IMR-90 (cell line): Measurements from ENCODE around the gene MTRF1L. TPM values are rescaled to one million over a fixed set of nuclear protein-coding genes. Genes with fewer than 3 reads are reported as not detected.

Source experiments
- ATAC-seq: fragments of 200-7000 bp; cut with Tn5 transposase; 2 replicates; pipeline ENCODE4 v1.9.1; 2020; ENCODE audit warnings: low read depth, mild to moderate bottlenecking, moderate library complexity
- BruUV-seq: library from RNA; stranded (reverse); fragments of 400-500 nt; replicated peaks from 2 replicates; lab custom pipeline; 2021; lab: Mats Ljungman, UMichigan
- CTCF ChIA-PET: fragments of 300-600 bp; formaldehyde crosslinking; extraction: SDS; loops from one replicate; lab custom pipeline; 2021; ENCODE audit warnings: antibody characterized with exemption; lab: Yijun Ruan, JAX
- POLR2A ChIA-PET: fragments of 300-600 bp; sonication (Branson Sonifier 250); formaldehyde crosslinking; loops from one replicate; lab custom pipeline; 2022; ENCODE audit warnings: antibody characterized with exemption; ENCODE audit not compliant: unreplicated experiment; lab: Charles Lee
- DNase-seq: peaks from one replicate; pipeline ENCODE4 v3.0.0; 2013
- H2AFZ ChIP-seq: replicated peaks from 2 replicates; pipeline ENCODE3; 2013; ENCODE audit warnings: low read length, mild to moderate bottlenecking; ENCODE audit not compliant: poor library complexity
- H2AK5ac ChIP-seq: 2 replicates; pipeline ENCODE4 v1.6.1; 2013; ENCODE audit warnings: low read depth, low read length, inconsistent platforms
- H2AK9ac ChIP-seq: replicated peaks from 2 replicates; pipeline ENCODE3; 2013; ENCODE audit warnings: mild to moderate bottlenecking, low read depth, low read length, moderate library complexity; ENCODE audit not compliant: poor library complexity
- H2BK120ac ChIP-seq: 2 replicates; pipeline ENCODE4 v1.6.1; 2013; ENCODE audit warnings: low read depth, low read length, inconsistent platforms
- H2BK15ac ChIP-seq: 3 replicates; pipeline ENCODE4 v1.6.1; 2013; ENCODE audit warnings: low read depth, low read length, inconsistent platforms
- H2BK20ac ChIP-seq: 2 replicates; pipeline ENCODE4 v1.6.1; 2013; ENCODE audit warnings: low read depth, mild to moderate bottlenecking, inconsistent platforms, low read length, moderate library complexity
- H2BK5ac ChIP-seq: 2 replicates; pipeline ENCODE4 v1.6.1; 2013; ENCODE audit warnings: mild to moderate bottlenecking, low read depth, low read length, inconsistent platforms; ENCODE audit not compliant: poor library complexity, severe bottlenecking
- H3K14ac ChIP-seq: replicated peaks from 2 replicates; pipeline ENCODE4 v1.6.1; 2013; ENCODE audit warnings: low read depth, low read length, inconsistent platforms
- H3K18ac ChIP-seq: 2 replicates; pipeline ENCODE4 v1.6.1; 2013; ENCODE audit warnings: low read depth, low read length, control low read depth
- H3K23ac ChIP-seq: 2 replicates; pipeline ENCODE4 v1.6.1; 2013; ENCODE audit warnings: low read depth, low read length, inconsistent platforms
- H3K27ac ChIP-seq: 2 replicates; pipeline ENCODE4 v1.5.1; 2013; ENCODE audit warnings: mild to moderate bottlenecking, control low read depth, low read length; ENCODE audit not compliant: insufficient read depth
- H3K27me3 ChIP-seq: 2 replicates; pipeline ENCODE4 v1.6.1; 2013; ENCODE audit warnings: low read length; ENCODE audit not compliant: control insufficient read depth, insufficient read depth
- H3K36me3 ChIP-seq: 2 replicates; pipeline ENCODE4 v1.6.1; 2013; ENCODE audit warnings: low read length, mixed read lengths; ENCODE audit not compliant: control insufficient read depth, insufficient read depth
- H3K4ac ChIP-seq: 2 replicates; pipeline ENCODE4 v1.6.1; 2013; ENCODE audit warnings: low read depth, low read length, inconsistent platforms
- H3K4me1 ChIP-seq: 2 replicates; pipeline ENCODE4 v1.6.1; 2013; ENCODE audit warnings: low read length, mixed read lengths; ENCODE audit not compliant: control insufficient read depth, insufficient read depth
- H3K4me2 ChIP-seq: 2 replicates; pipeline ENCODE4 v1.6.1; 2013; ENCODE audit warnings: low read depth, mild to moderate bottlenecking, control low read depth, low read length, moderate library complexity
- H3K4me3 ChIP-seq: 2 replicates; pipeline ENCODE4 v1.5.1; 2013; ENCODE audit warnings: low read depth, mild to moderate bottlenecking, control low read depth, low read length, moderate library complexity; ENCODE audit not compliant: insufficient read depth
- H3K56ac ChIP-seq: 2 replicates; pipeline ENCODE4 v1.6.1; 2013; ENCODE audit warnings: low read length, inconsistent platforms; ENCODE audit not compliant: insufficient read depth; ENCODE audit errors: extremely low read depth
- H3K79me1 ChIP-seq, 2 experiments: 2 replicates each; pipeline ENCODE4 v1.6.1; 2013; ENCODE audit warnings: low read length in 2 of 2, inconsistent platforms in 1 of 2, low read depth in 1 of 2
- H3K9ac ChIP-seq: 2 replicates; pipeline ENCODE4 v1.6.1; 2013; ENCODE audit warnings: low read depth, low read length, control low read depth
- H3K9me1 ChIP-seq: 2 replicates; pipeline ENCODE4 v1.6.1; 2013; ENCODE audit warnings: low read length, inconsistent platforms; ENCODE audit not compliant: insufficient read depth
- H3K9me3 ChIP-seq: 2 replicates; pipeline ENCODE4 v1.6.1; 2013; ENCODE audit warnings: low read length; ENCODE audit not compliant: control insufficient read depth, insufficient read depth
- H4K20me1 ChIP-seq: 2 replicates; pipeline ENCODE4 v1.6.1; 2013; ENCODE audit warnings: low read length, inconsistent platforms; ENCODE audit not compliant: insufficient read depth
- H4K5ac ChIP-seq: 2 replicates; pipeline ENCODE4 v1.6.1; 2013; ENCODE audit warnings: mild to moderate bottlenecking, low read depth, low read length, control low read depth
- H4K8ac ChIP-seq, 2 experiments: 2 replicates each; pipeline ENCODE4 v1.6.1; 2013; ENCODE audit warnings: low read depth in 2 of 2, low read length in 2 of 2, control low read depth in 1 of 2, inconsistent platforms in 1 of 2
- H4K91ac ChIP-seq: 2 replicates; pipeline ENCODE4 v1.6.1; 2013; ENCODE audit warnings: low read depth, low read length, inconsistent platforms; ENCODE audit not compliant: insufficient read depth
- BHLHE40 ChIP-seq: fragments of 150-350 bp; IDR thresholded peaks from 2 replicates; pipeline ENCODE4 v1.6.1; 2016; ENCODE audit warnings: mild to moderate bottlenecking, low read depth, low read length
- CEBPB ChIP-seq: IDR thresholded peaks from 2 replicates; pipeline ENCODE4 v1.6.1; 2012; ENCODE audit warnings: low read depth, low read length, improper control_type of control experiment
- CHD1 ChIP-seq: IDR thresholded peaks from 2 replicates; pipeline ENCODE4 v1.6.1; 2012; ENCODE audit warnings: low read depth, low read length, improper control_type of control experiment
- FOS ChIP-seq: fragments of 150-350 bp; IDR thresholded peaks from 2 replicates; pipeline ENCODE4 v1.6.1; 2016; ENCODE audit warnings: low read depth, low read length
- MAZ ChIP-seq: IDR thresholded peaks from 2 replicates; pipeline ENCODE4 v1.6.1; 2012; ENCODE audit warnings: low read depth, mild to moderate bottlenecking, low read length, improper control_type of control experiment, moderate library complexity, borderline replicate concordance
- NFE2L2 ChIP-seq: fragments of 150-350 bp; IDR thresholded peaks from 2 replicates; pipeline ENCODE4 v1.6.1; 2016; ENCODE audit warnings: low read depth, mild to moderate bottlenecking, low read length
- RAD21 ChIP-seq: IDR thresholded peaks from 2 replicates; pipeline ENCODE4 v1.6.1; 2012; ENCODE audit warnings: low read length, improper control_type of control experiment
- RCOR1 ChIP-seq: IDR thresholded peaks from 2 replicates; pipeline ENCODE4 v1.6.1; 2012; ENCODE audit warnings: mild to moderate bottlenecking, low read length, improper control_type of control experiment; ENCODE audit not compliant: insufficient replicate concordance
- RFX5 ChIP-seq: IDR thresholded peaks from 2 replicates; pipeline ENCODE4 v1.8.0; 2012; ENCODE audit warnings: low read depth, mild to moderate bottlenecking, low read length, moderate library complexity
- WGBS, 2 experiments: methylation state at CpG; one replicate each; pipeline versions ENCODE4 v1.1.5 to v1.1.7; 2013; ENCODE audit warnings: missing lambda C conversion rate in 2 of 2; ENCODE audit not compliant: insufficient read length in 1 of 2; ENCODE audit errors: extremely low coverage in 2 of 2; 5-methylcytosine and 5-hydroxymethylcytosine counted together
- dilution Hi-C: fragments of 300-500 bp; cut with HindIII; formaldehyde crosslinking; loops from one replicate; pipeline ENCODE4 v1.14.3; 2018; ENCODE audit warnings: low sequenced_read_pairs; ENCODE audit not compliant: unreplicated experiment
- in situ Hi-C: fragments of 300-500 bp; cut with MboI; formaldehyde crosslinking; loops from 3 replicates; pipeline ENCODE4 v1.14.3; 2019; ENCODE audit warnings: low sequenced_read_pairs, inconsistent platforms, mixed read lengths
- intact Hi-C: fragments of 100-400 bp; cut with micrococcal nuclease; formaldehyde crosslinking; loops from 2 replicates; pipeline ENCODE4 v1.10.0; 2022
- polyA plus RNA-seq, 3 experiments: library from polyadenylated mRNA; depleted of rRNA; stranded (reverse); fragments of >200 nt; gene quantifications; 2 replicates each; pipeline ENCODE4 v1.2.3, GENCODE V29; 2012; ENCODE audit warnings: low replicate concordance in 1 of 3
- total RNA-seq: library from RNA; depleted of rRNA; stranded (reverse); fragments of >200 nt; gene quantifications from 2 replicates; pipeline ENCODE4 v1.2.3, GENCODE V29; 2012
- TF ChIP-seq, protein P1 (sequence below): fragments of 150-350 bp; IDR thresholded peaks from 2 replicates; pipeline ENCODE4 v1.6.1; 2016; ENCODE audit warnings: low read depth, mild to moderate bottlenecking, low read length, moderate library complexity, borderline replicate concordance
- TF ChIP-seq, protein P2 (sequence below): conservative IDR thresholded peaks from 2 replicates; pipeline ENCODE4 v1.5.1; 2012; ENCODE audit warnings: mild to moderate bottlenecking, low read depth, low read length, improper control_type of control experiment

Gene MTRF1L
- total and polyA plus RNA-seq, 2 of the 4 experiments (the other 2 are of a cell fraction): 6.9 to 11.1 TPM

DNA sequence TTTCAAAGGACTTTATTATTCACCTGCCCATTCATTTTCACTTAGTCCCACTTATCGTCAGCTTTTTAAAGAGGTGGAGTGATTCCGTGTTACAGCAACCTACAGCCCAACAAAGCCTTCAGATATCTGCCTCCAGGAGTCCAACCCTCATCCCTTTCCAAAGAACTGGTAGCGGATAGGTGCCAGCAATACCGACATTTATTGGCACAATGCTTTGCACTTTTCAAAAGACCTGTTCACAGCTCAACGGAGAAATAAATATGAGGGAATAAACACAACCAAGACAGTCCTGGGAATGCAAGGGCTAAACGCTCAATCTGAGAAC, 819 bp upstream of the MTRF1L start:
- ATAC-seq: peak; percentile 3; the same call in 1 of the 2 replicates
- Histone ChIP-seq H3K56ac (peak overlapping the region; percentile 45), H3K27me3 (no peaks in the 10 kb centered on the region), H2BK5ac (peak overlapping the region; percentile 62), H3K23ac (peak overlapping the region; percentile 79), H4K20me1 (peaks cover 19% of the 10 kb centered on the region; the same call in 1 of the 2 replicates), H2BK20ac (no peak overlapping the region), H2BK120ac (no peak overlapping the region), H2AK5ac (0 out of 2 replicates have a peak overlapping the region, but pooled peaks have one; percentile 2), H3K36me3 (no peaks in the 10 kb centered on the region), H3K27ac (peak overlapping the region; percentile 76), H3K9me3 (no peaks in the 10 kb centered on the region), H2AK9ac (peak overlapping the region; percentile 6), H3K18ac (no peak overlapping the region; the same call in 1 of the 2 replicates), H3K9me1 (no peaks in the 10 kb centered on the region), H3K4me2 (peak overlapping the region; percentile 98), H4K5ac (peak overlapping the region; percentile 21; the same call in 1 of the 2 replicates), H4K8ac (peak overlapping the region; percentile 41 to 79), H3K4me3 (peak overlapping the region; percentile 79), H3K4ac (peak overlapping the region; percentile 47; the same call in 1 of the 2 replicates), H3K14ac (peak overlapping the region; percentile 35), H3K9ac (peak overlapping the region; percentile 78), H3K79me1 (peaks cover 3 to 10% of the 10 kb centered on the region in 2 experiments; a peak in 1 of 4 replicates), H4K91ac (peak overlapping the region; percentile 57; the same call in 1 of the 2 replicates), H2BK15ac (no peak overlapping the region), H3K4me1 (peaks cover 3% of the 10 kb centered on the region; the same call in 1 of the 2 replicates), H2AFZ (peak overlapping the region; percentile 90)
- TF ChIP-seq, protein P1, sequence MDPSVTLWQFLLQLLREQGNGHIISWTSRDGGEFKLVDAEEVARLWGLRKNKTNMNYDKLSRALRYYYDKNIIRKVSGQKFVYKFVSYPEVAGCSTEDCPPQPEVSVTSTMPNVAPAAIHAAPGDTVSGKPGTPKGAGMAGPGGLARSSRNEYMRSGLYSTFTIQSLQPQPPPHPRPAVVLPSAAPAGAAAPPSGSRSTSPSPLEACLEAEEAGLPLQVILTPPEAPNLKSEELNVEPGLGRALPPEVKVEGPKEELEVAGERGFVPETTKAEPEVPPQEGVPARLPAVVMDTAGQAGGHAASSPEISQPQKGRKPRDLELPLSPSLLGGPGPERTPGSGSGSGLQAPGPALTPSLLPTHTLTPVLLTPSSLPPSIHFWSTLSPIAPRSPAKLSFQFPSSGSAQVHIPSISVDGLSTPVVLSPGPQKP: no peak
- TF ChIP-seq BHLHE40 (no peak), MAZ (no peak), RFX5 (no peak), RCOR1 (no peak), RAD21 (no peak), CHD1 (no peak), CEBPB (no peak), NFE2L2 (no peak), FOS (no peak)
- TF ChIP-seq, protein P2, sequence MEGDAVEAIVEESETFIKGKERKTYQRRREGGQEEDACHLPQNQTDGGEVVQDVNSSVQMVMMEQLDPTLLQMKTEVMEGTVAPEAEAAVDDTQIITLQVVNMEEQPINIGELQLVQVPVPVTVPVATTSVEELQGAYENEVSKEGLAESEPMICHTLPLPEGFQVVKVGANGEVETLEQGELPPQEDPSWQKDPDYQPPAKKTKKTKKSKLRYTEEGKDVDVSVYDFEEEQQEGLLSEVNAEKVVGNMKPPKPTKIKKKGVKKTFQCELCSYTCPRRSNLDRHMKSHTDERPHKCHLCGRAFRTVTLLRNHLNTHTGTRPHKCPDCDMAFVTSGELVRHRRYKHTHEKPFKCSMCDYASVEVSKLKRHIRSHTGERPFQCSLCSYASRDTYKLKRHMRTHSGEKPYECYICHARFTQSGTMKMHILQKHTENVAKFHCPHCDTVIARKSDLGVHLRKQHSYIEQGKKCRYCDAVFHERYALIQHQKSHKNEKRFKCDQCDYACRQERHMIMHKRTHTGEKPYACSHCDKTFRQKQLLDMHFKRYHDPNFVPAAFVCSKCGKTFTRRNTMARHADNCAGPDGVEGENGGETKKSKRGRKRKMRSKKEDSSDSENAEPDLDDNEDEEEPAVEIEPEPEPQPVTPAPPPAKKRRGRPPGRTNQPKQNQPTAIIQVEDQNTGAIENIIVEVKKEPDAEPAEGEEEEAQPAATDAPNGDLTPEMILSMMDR: no peak
- DNase-seq: peak; percentile 20
- no CpG with 5 or more reads among the region's 6 CpGs for WGBS, 2 experiments
- ChIA-PET CTCF (no interaction called here), POLR2A (no interaction called here)
- no TSS peak for BruUV-seq
- intact Hi-C loops: no loop called here
- dilution Hi-C loops: no loop called here
- in situ Hi-C loops: no loop called here
